ES-I3 (cell line): ENCODE results near the gene ZNF691.

Source experiments
- H3K36me3 ChIP-seq: 2 replicates; pipeline ENCODE4 v1.6.1; 2013; ENCODE audit warnings: mild to moderate bottlenecking, low read length, control low read depth, moderate library complexity; ENCODE audit not compliant: insufficient read depth
- H3K4me1 ChIP-seq: 2 replicates; pipeline ENCODE4 v1.6.1; 2013; ENCODE audit warnings: mild to moderate bottlenecking, control low read depth, low read length; ENCODE audit not compliant: insufficient read depth
- H3K9ac ChIP-seq: 2 replicates; pipeline ENCODE4 v1.6.1; 2013; ENCODE audit warnings: low read depth, mild to moderate bottlenecking, low read length, moderate library complexity
- H3K9me3 ChIP-seq: 2 replicates; pipeline ENCODE4 v1.6.1; 2013; ENCODE audit warnings: mild to moderate bottlenecking, low read length, moderate library complexity; ENCODE audit not compliant: control insufficient read depth, insufficient read depth

ZNF691 gene

DNA sequence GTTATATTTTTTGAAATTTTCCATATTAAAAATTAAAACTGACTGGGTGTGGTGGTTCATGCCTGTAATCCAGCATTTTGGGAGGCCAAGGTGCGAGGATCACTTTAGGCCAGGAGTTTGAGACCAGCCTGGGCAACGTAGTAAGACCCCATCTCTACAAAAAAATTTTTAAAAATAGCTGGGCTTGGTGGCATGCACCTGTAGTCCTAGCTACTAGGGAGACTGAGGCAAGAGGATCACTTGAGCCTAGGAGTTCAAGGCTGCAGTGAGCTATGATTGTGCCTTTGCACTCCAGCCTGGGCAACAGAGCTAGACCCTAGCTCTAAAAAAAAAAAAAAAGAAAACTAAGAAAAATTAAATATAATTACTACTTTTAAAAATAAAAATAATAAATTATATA is 24.7 kb upstream of the ZNF691 start:
- Histone ChIP-seq H3K9me3 (no peaks in the 10 kb centered on the region), H3K4me1 (peaks cover 13% of the 10 kb centered on the region), H3K36me3 (no peaks in the 10 kb centered on the region), H3K9ac (no peak overlapping the region)

DNA sequence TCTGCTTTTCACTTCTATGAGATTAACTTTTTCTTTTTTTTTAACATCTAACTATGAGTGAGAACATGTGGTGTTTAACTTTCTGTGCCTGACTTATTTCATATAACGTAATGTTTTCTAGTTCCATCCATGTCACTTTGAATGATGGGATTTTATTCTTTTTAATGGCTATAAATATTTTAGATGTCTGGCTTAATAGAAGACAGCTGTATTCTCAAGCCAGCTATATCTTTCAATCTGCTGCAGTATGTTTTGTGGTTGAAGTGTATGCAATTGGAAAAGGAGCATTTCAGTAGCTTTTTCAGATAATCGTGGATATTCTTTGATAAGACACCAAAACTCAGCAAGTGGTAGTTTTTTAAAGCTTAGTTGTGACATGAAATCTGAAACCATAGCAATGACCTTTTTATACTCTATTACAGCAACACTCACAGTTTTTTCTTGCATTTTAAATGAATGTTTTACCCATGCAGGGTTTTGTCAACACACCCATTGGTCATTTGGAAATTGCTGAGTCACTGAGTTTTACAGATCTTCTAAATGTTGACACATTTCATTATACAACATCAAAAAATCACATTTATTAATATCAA is 23.5 kb upstream of the ZNF691 start:
- Histone ChIP-seq H3K9ac (no peak overlapping the region), H3K9me3 (no peaks in the 10 kb centered on the region), H3K36me3 (no peaks in the 10 kb centered on the region), H3K4me1 (peaks cover 10% of the 10 kb centered on the region; the same call in 1 of the 2 replicates)

GRCh38 chr1:42824481-42825035 is 21.9 kb upstream of the ZNF691 start:
- H3K4me1 ChIP-seq: peaks cover 10% of the 10 kb centered on the region; the same call in 1 of the 2 replicates
- H3K9me3 ChIP-seq: no peaks in the 10 kb centered on the region
- H3K9ac ChIP-seq: no peak overlapping the region
- H3K36me3 ChIP-seq: no peaks in the 10 kb centered on the region

- no peaks in the 10 kb centered on the region for H3K9me3 ChIP-seq
- H3K9ac ChIP-seq: no peak overlapping the region
- H3K36me3 ChIP-seq: no peaks in the 10 kb centered on the region
- H3K4me1 ChIP-seq: peaks cover 10% of the 10 kb centered on the region; the same call in 1 of the 2 replicates
Observed at GRCh38 chr1:42825036-42825851, 21.2 kb upstream of the ZNF691 start.

GRCh38 chr1:42830631-42831030 is 15.8 kb upstream of the ZNF691 start:
- Histone ChIP-seq H3K9me3 (no peaks in the 10 kb centered on the region), H3K36me3 (no peaks in the 10 kb centered on the region), H3K9ac (no peak overlapping the region), H3K4me1 (no peaks in the 10 kb centered on the region)

DNA sequence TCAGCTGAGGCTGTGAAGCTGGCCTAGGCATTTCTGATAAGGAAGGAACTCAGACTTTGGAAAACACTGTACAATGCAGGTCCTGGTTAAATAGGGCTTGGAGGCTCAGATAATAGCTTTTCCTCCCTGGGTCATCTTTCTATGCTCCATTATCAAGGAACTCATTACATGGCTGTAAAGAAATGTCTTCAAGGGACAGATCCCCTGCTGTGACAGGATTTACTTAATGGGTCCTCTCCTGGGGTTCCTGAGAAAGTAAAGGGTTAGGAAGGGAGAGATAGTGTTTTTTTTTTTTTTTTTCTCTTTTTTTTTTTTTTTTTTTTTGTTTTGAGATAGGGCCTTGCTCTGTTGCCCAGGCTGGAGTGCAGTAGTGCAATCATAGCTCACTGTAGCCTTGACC is 15.1 kb upstream of the ZNF691 start:
- Histone ChIP-seq H3K4me1 (no peaks in the 10 kb centered on the region), H3K36me3 (no peaks in the 10 kb centered on the region), H3K9ac (no peak overlapping the region), H3K9me3 (no peaks in the 10 kb centered on the region)

GRCh38 chr1:42832641-42833240 is 13.7 kb upstream of the ZNF691 start:
- H3K36me3 ChIP-seq: no peaks in the 10 kb centered on the region
- no peak overlapping the region for H3K9ac ChIP-seq
- no peaks in the 10 kb centered on the region for H3K9me3 ChIP-seq
- H3K4me1 ChIP-seq: no peaks in the 10 kb centered on the region

GRCh38 chr1:42833981-42834380 is 12.4 kb upstream of the ZNF691 start:
- Histone ChIP-seq H3K9me3 (no peaks in the 10 kb centered on the region), H3K36me3 (no peaks in the 10 kb centered on the region), H3K9ac (no peak overlapping the region), H3K4me1 (no peaks in the 10 kb centered on the region)

GRCh38 chr1:42834803-42835202 is 11.6 kb upstream of the ZNF691 start:
- H3K9ac ChIP-seq: no peak overlapping the region
- H3K36me3 ChIP-seq: no peaks in the 10 kb centered on the region
- no peaks in the 10 kb centered on the region for H3K4me1 ChIP-seq
- H3K9me3 ChIP-seq: no peaks in the 10 kb centered on the region

GRCh38 chr1:42835422-42835821 is 11.0 kb upstream of the ZNF691 start:
- Histone ChIP-seq H3K9me3 (no peaks in the 10 kb centered on the region), H3K36me3 (no peaks in the 10 kb centered on the region), H3K9ac (no peak overlapping the region), H3K4me1 (no peaks in the 10 kb centered on the region)

DNA sequence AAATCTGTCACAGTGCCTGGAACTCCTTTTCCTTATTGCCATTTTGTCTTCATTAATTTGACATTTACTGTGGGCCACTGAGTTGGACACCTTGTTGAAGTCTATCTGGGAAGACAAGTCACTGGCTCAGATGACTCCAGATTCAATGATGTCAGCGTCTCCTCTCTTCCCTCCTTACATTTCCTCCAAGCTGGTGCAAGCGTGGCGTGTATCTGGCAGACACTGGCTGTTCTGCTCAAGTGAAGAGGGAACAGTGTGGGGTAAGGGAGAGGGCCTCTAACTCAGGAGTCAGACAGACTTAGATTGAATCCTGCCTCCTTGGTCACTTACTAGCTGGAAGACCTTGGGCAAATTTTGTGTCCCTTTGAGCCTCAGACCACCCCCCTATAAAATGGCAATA is 8.7 kb upstream of the ZNF691 start:
- Histone ChIP-seq H3K4me1 (no peaks in the 10 kb centered on the region), H3K9ac (no peak overlapping the region), H3K36me3 (no peaks in the 10 kb centered on the region), H3K9me3 (no peaks in the 10 kb centered on the region)

- H3K36me3 ChIP-seq: no peaks in the 10 kb centered on the region
- no peaks in the 10 kb centered on the region for H3K4me1 ChIP-seq
- no peak overlapping the region for H3K9ac ChIP-seq
- no peaks in the 10 kb centered on the region for H3K9me3 ChIP-seq
Observed at GRCh38 chr1:42838482-42839190, 7.8 kb upstream of the ZNF691 start.

DNA sequence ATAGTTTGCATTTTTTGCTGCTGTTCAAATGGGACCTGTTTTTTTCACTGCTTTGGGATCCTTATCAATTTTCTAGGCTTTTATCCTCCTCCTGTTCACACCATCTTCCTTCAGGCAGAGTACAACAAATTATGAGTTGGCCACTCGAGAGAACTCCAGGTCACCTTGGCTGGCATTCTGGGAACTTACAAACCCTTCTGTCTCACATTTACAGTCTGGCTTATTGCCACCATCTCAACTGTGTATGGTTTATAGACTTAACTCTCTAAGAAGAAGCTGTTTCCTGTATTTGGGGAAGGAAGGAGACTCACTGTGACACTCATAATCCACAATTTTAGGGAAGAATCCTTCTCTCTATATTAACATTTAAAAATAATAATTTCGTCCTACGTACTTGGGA is 5.4 kb upstream of the ZNF691 start:
- H3K36me3 ChIP-seq: no peaks in the 10 kb centered on the region
- H3K9ac ChIP-seq: no peak overlapping the region
- H3K9me3 ChIP-seq: no peaks in the 10 kb centered on the region
- H3K4me1 ChIP-seq: peaks cover 3% of the 10 kb centered on the region; the same call in 1 of the 2 replicates

DNA sequence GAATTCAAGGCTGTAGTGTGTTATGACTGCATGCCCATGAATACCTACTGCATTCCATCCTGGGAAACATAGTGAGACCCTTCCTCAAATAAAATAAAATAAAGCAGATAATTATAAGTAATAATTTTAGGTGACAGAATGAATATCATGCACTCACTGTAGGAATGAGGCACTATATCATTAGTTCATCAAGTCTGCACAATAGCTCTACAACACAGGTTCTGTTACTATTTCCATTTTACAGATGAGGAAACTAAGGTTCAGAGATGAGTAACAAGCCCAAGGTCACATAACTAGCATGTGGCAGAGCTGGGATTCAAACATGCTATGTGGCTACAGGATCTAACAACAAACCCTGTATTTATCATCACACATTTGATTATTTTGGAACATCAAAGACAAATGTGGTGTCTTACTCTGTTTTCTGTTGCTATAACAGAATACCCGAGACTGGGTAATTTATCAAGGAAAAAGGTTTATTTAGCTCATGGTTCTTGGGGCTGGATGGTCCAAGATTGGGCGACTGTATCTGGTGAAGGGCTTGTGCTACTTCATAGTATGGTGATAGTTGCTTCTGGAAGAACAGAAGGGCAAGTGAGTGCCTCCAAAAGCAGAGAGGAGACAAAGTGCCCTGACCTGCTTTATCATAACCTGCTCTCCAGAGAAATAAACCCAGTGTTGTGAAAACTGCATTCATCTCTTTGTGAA is 4.8 kb upstream of the ZNF691 start:
- Histone ChIP-seq H3K4me1 (peaks cover 3% of the 10 kb centered on the region; the same call in 1 of the 2 replicates), H3K36me3 (no peaks in the 10 kb centered on the region), H3K9ac (no peak overlapping the region), H3K9me3 (no peaks in the 10 kb centered on the region)
